ENCODE results near the gene CACNB2. TPM values are rescaled to one million over a fixed set of nuclear protein-coding genes. Genes with fewer than 3 reads are reported as not detected.

Gene CACNB2
- total RNA-seq, 1 donor from 2014 or later, result 0.43 TPM

DNA sequence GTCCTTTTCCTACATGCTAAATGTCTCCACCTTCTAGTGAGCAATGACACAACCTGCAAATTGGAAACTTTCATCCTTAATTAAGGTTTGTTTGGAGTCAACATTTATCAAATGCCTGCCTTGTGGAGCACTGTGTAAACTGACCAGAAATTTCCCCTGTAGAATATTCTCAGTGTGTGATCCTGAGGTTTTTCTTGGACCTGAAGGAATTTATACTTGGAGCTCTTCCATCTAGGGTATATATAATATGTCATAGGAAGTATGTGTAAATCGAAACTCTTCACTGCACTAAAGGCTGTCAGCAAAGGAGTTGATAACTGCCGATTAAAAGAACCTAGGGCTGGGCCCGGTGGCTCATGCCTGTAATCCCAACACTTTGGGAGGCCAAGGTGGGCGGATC, 358.8 kb downstream of the CACNB2 start:
- H3K4me3 Mint-ChIP-seq (ENCODE audit: unreplicated experiment), result no peak overlapping the region
- TF ChIP-seq, protein P1, sequence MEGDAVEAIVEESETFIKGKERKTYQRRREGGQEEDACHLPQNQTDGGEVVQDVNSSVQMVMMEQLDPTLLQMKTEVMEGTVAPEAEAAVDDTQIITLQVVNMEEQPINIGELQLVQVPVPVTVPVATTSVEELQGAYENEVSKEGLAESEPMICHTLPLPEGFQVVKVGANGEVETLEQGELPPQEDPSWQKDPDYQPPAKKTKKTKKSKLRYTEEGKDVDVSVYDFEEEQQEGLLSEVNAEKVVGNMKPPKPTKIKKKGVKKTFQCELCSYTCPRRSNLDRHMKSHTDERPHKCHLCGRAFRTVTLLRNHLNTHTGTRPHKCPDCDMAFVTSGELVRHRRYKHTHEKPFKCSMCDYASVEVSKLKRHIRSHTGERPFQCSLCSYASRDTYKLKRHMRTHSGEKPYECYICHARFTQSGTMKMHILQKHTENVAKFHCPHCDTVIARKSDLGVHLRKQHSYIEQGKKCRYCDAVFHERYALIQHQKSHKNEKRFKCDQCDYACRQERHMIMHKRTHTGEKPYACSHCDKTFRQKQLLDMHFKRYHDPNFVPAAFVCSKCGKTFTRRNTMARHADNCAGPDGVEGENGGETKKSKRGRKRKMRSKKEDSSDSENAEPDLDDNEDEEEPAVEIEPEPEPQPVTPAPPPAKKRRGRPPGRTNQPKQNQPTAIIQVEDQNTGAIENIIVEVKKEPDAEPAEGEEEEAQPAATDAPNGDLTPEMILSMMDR (IDR thresholded peaks at IDR 0.05), result no peak
- no peak for DNase-seq (ENCODE audit: extremely low spot score, unreplicated experiment)
- no peaks in the 10 kb centered on the region for H3K27me3 Mint-ChIP-seq (ENCODE audit: unreplicated experiment)
- H3K9me3 Mint-ChIP-seq (ENCODE audit: unreplicated experiment), result no peaks in the 10 kb centered on the region
- H3K27ac Mint-ChIP-seq (ENCODE audit: unreplicated experiment), result no peak overlapping the region
- H3K4me1 Mint-ChIP-seq (ENCODE audit: unreplicated experiment), result no peaks in the 10 kb centered on the region
- no peaks in the 10 kb centered on the region for H3K36me3 Mint-ChIP-seq (ENCODE audit: unreplicated experiment)

DNA sequence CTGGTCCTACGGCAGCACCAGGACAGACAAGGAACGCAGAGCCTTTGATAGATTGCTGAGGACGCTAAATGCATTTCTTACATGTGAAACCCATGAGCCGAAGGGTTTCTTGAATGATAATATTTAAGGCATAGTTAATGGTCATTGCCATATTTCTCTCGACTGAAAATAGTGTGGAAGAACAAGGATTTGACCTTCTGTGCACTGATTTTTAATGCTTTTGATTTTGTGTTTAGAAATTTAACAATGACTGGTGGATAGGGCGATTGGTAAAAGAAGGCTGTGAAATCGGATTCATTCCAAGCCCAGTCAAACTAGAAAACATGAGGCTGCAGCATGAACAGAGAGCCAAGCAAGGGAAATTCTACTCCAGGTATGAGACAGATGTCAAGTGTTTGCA, 360.4 kb downstream of the CACNB2 start:
- no peak for DNase-seq (ENCODE audit: extremely low spot score, unreplicated experiment)
- no peaks in the 10 kb centered on the region for H3K4me1 Mint-ChIP-seq (ENCODE audit: unreplicated experiment)
- TF ChIP-seq, protein P1 (IDR thresholded peaks at IDR 0.05), result no peak
- H3K4me3 Mint-ChIP-seq (ENCODE audit: unreplicated experiment), result no peak overlapping the region
- no peaks in the 10 kb centered on the region for H3K36me3 Mint-ChIP-seq (ENCODE audit: unreplicated experiment)
- H3K9me3 Mint-ChIP-seq (ENCODE audit: unreplicated experiment), result no peaks in the 10 kb centered on the region
- H3K27ac Mint-ChIP-seq (ENCODE audit: unreplicated experiment), result no peak overlapping the region
- H3K27me3 Mint-ChIP-seq (ENCODE audit: unreplicated experiment), result no peaks in the 10 kb centered on the region

DNA sequence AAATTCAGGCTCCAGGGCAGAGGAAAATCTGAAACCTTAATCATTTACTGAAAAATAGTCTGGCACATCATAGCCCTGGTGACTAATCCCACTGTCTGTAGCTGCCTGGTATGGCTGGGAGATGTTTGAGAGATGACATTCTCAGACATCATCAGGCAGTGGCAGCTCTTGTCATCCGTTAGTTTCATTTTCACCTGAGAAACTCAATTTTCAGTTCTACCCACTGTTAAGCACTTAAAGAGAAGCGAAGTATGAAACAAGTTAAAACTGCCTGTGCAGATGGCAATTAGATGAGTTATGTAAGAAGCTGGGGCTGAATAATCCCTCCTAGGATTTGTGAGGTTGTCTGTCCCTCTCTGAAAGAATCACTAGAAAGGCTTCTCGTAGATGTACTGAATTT, 361.0 kb downstream of the CACNB2 start:
- DNase-seq (ENCODE audit: extremely low spot score, unreplicated experiment), result no peak
- Mint-ChIP-seq H3K27ac (ENCODE audit: unreplicated experiment) (no peak overlapping the region), H3K36me3 (ENCODE audit: unreplicated experiment) (no peaks in the 10 kb centered on the region), H3K27me3 (ENCODE audit: unreplicated experiment) (no peaks in the 10 kb centered on the region), H3K4me3 (ENCODE audit: unreplicated experiment) (no peak overlapping the region), H3K4me1 (ENCODE audit: unreplicated experiment) (no peaks in the 10 kb centered on the region), H3K9me3 (ENCODE audit: unreplicated experiment) (no peaks in the 10 kb centered on the region)
- TF ChIP-seq, protein P1 (IDR thresholded peaks at IDR 0.05), result no peak

DNA sequence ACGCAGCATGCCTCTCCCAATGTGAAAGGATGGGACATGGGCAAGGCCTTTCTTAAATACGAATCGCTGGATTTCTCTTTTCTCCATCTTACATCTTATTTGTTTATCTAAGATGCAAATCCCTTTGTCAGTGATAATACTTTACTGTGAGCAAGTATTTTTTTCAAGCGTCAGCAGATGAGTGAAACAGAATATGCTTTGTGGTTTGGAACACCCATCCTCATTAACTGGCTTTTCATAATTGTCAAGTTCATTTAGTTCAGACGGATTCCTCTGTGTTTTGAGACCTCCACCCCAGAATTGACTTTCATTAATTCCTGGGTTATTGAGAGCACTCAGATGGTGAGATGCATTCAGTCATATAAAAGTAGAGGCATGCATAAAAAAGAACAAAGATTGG, 361.4 kb downstream of the CACNB2 start:
- TF ChIP-seq, protein P1 (IDR thresholded peaks at IDR 0.05), result no peak
- H3K27ac Mint-ChIP-seq (ENCODE audit: unreplicated experiment), result no peak overlapping the region
- DNase-seq (ENCODE audit: extremely low spot score, unreplicated experiment), result no peak
- no peaks in the 10 kb centered on the region for H3K27me3 Mint-ChIP-seq (ENCODE audit: unreplicated experiment)
- no peak overlapping the region for H3K4me3 Mint-ChIP-seq (ENCODE audit: unreplicated experiment)
- H3K9me3 Mint-ChIP-seq (ENCODE audit: unreplicated experiment), result no peaks in the 10 kb centered on the region
- H3K4me1 Mint-ChIP-seq (ENCODE audit: unreplicated experiment), result no peaks in the 10 kb centered on the region
- no peaks in the 10 kb centered on the region for H3K36me3 Mint-ChIP-seq (ENCODE audit: unreplicated experiment)

DNA sequence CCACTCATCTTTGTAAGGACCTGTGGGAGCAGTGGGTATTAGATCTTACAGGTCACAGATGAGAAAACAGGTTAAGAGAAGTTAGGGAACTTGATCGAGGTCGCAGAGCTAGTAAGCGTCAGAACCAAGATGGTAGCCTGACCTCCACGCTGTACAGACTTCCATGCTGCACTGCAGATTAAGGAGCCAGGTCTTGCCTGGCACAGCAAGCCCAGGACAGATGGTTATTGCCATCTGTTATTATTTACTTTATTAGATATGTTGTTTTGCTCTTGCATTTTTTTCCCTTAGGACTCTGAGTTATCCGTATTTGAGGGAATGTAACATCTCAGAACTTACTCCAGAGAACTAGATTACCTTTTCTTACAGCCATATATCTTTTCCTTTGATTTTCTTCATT, 363.9 kb downstream of the CACNB2 start:
- Mint-ChIP-seq H3K27me3 (ENCODE audit: unreplicated experiment) (no peaks in the 10 kb centered on the region), H3K4me1 (ENCODE audit: unreplicated experiment) (no peaks in the 10 kb centered on the region), H3K27ac (ENCODE audit: unreplicated experiment) (no peak overlapping the region), H3K9me3 (ENCODE audit: unreplicated experiment) (no peaks in the 10 kb centered on the region), H3K36me3 (ENCODE audit: unreplicated experiment) (no peaks in the 10 kb centered on the region), H3K4me3 (ENCODE audit: unreplicated experiment) (no peak overlapping the region)
- DNase-seq (ENCODE audit: extremely low spot score, unreplicated experiment), result no peak
- TF ChIP-seq, protein P1 (IDR thresholded peaks at IDR 0.05), result no peak
